ENCODE data around the gene SYT7. TPM values are rescaled to one million over a fixed set of nuclear protein-coding genes. Genes with fewer than 3 reads are reported as not detected.

Gene SYT7
- total RNA-seq, 1 experiment from 2014 or later: 25.2 TPM

- peaks cover 7% of the 10 kb centered on the region for H3K9me3 Mint-ChIP-seq (ENCODE audit: unreplicated experiment)
- no TSS peak for BruUV-seq (replicated peaks)
- TF ChIP-seq CTCF (IDR thresholded peaks at IDR 0.05; ENCODE audit: unreplicated experiment): no peak
- H3K4me1 Mint-ChIP-seq (ENCODE audit: insufficient read depth, unreplicated experiment): peaks cover 19% of the 10 kb centered on the region
- no peak overlapping the region for H3K27ac Mint-ChIP-seq (ENCODE audit: low read depth, unreplicated experiment)
- ChIA-PET CTCF (interaction anchor here (0.8 to 1.3 kb wide), 2 partner anchors 93 to 98 kb away, joined by 3 read pairs; no protein-coding TSS in a partner anchor), POLR2A (no interaction called here)
- H3K27me3 Mint-ChIP-seq (ENCODE audit: insufficient read depth, unreplicated experiment): no peaks in the 10 kb centered on the region
- H3K4me3 Mint-ChIP-seq (ENCODE audit: unreplicated experiment): no peak overlapping the region
- no peak for DNase-seq (ENCODE audit: unreplicated experiment)
- no peaks in the 10 kb centered on the region for H3K36me3 Mint-ChIP-seq (ENCODE audit: insufficient read depth, unreplicated experiment)
- intact Hi-C loops (cut with micrococcal nuclease): no loop called here
Measured at GRCh38 chr11:61540528-61540927, 40.3 kb downstream of the SYT7 start.

- no peak for TF ChIP-seq CTCF (IDR thresholded peaks at IDR 0.05; ENCODE audit: unreplicated experiment)
- no TSS peak for BruUV-seq (replicated peaks)
- no peak overlapping the region for H3K27ac Mint-ChIP-seq (ENCODE audit: low read depth, unreplicated experiment)
- H3K27me3 Mint-ChIP-seq (ENCODE audit: insufficient read depth, unreplicated experiment): no peaks in the 10 kb centered on the region
- no peak for DNase-seq (ENCODE audit: unreplicated experiment)
- H3K9me3 Mint-ChIP-seq (ENCODE audit: unreplicated experiment): peaks cover 7% of the 10 kb centered on the region
- intact Hi-C loops (cut with micrococcal nuclease): no loop called here
- peaks cover 19% of the 10 kb centered on the region for H3K4me1 Mint-ChIP-seq (ENCODE audit: insufficient read depth, unreplicated experiment)
- POLR2A ChIA-PET: no interaction called here
- H3K36me3 Mint-ChIP-seq (ENCODE audit: insufficient read depth, unreplicated experiment): no peaks in the 10 kb centered on the region
- no peak overlapping the region for H3K4me3 Mint-ChIP-seq (ENCODE audit: unreplicated experiment)
- CTCF ChIA-PET: interaction anchor here (0.8 to 1.3 kb wide), 3 partner anchors 23 to 98 kb away, joined by 3 to 6 read pairs (median 3); no protein-coding TSS in a partner anchor
Measured at GRCh38 chr11:61539831-61540357, 41.0 kb downstream of the SYT7 start.

GRCh38 chr11:61539006-61539405 lies 41.9 kb downstream of the SYT7 start:
- no peaks in the 10 kb centered on the region for H3K36me3 Mint-ChIP-seq (ENCODE audit: insufficient read depth, unreplicated experiment)
- peaks cover 2% of the 10 kb centered on the region for H3K9me3 Mint-ChIP-seq (ENCODE audit: unreplicated experiment)
- TF ChIP-seq CTCF (IDR thresholded peaks at IDR 0.05; ENCODE audit: unreplicated experiment): no peak
- intact Hi-C loops (cut with micrococcal nuclease): no loop called here
- BruUV-seq (replicated peaks): no TSS peak
- H3K27ac Mint-ChIP-seq (ENCODE audit: low read depth, unreplicated experiment): no peak overlapping the region
- no peaks in the 10 kb centered on the region for H3K27me3 Mint-ChIP-seq (ENCODE audit: insufficient read depth, unreplicated experiment)
- CTCF ChIA-PET: interaction anchor here (1.3 kb wide), 1 partner anchor 22 kb away, joined by 6 read pairs; no protein-coding TSS in a partner anchor
- POLR2A ChIA-PET: no interaction called here
- H3K4me1 Mint-ChIP-seq (ENCODE audit: insufficient read depth, unreplicated experiment): peaks cover 15% of the 10 kb centered on the region
- H3K4me3 Mint-ChIP-seq (ENCODE audit: unreplicated experiment): no peak overlapping the region
- DNase-seq (ENCODE audit: unreplicated experiment): no peak

- Mint-ChIP-seq H3K4me3 (ENCODE audit: unreplicated experiment) (no peak overlapping the region), H3K4me1 (ENCODE audit: insufficient read depth, unreplicated experiment) (peaks cover 13% of the 10 kb centered on the region), H3K27ac (ENCODE audit: low read depth, unreplicated experiment) (no peak overlapping the region), H3K9me3 (ENCODE audit: unreplicated experiment) (no peaks in the 10 kb centered on the region), H3K36me3 (ENCODE audit: insufficient read depth, unreplicated experiment) (no peaks in the 10 kb centered on the region), H3K27me3 (ENCODE audit: insufficient read depth, unreplicated experiment) (no peaks in the 10 kb centered on the region)
- ChIA-PET POLR2A (no interaction called here), CTCF (no interaction called here)
- no peak for TF ChIP-seq CTCF (IDR thresholded peaks at IDR 0.05; ENCODE audit: unreplicated experiment)
- no TSS peak for BruUV-seq (replicated peaks)
- no peak for DNase-seq (ENCODE audit: unreplicated experiment)
- intact Hi-C loops (cut with micrococcal nuclease): no loop called here
Measured at GRCh38 chr11:61538636-61538961, 42.3 kb downstream of the SYT7 start.

All from MCF 10A (cell line).